H9 (cell line): ENCODE results near the gene CCNT2. TPM values are rescaled to one million over a fixed set of nuclear protein-coding genes. Genes with fewer than 3 reads are reported as not detected.

Experiments used
- DNase-seq: peaks from one replicate; pipeline ENCODE4 v3.0.0-alpha.2; 2017
- H2AFZ ChIP-seq: one replicate; pipeline ENCODE4 v1.6.1; 2013; ENCODE audit warnings: mild to moderate bottlenecking, low read length, control low read depth, moderate library complexity
- H2AK5ac ChIP-seq: 2 replicates; pipeline ENCODE4 v1.6.1; 2013; ENCODE audit warnings: low read length, control low read depth, mixed read lengths; ENCODE audit not compliant: insufficient read length
- H2BK120ac ChIP-seq: one replicate; pipeline ENCODE4 v1.6.1; 2013; ENCODE audit warnings: low read depth, mild to moderate bottlenecking, low read length, control low read depth, inconsistent platforms; ENCODE audit not compliant: poor library complexity, severe bottlenecking
- H2BK12ac ChIP-seq: 2 replicates; pipeline ENCODE4 v1.6.1; 2013; ENCODE audit warnings: low read length, control low read depth, mixed read lengths, low read depth; ENCODE audit not compliant: insufficient read length
- H2BK15ac ChIP-seq: 2 replicates; pipeline ENCODE4 v1.6.1; 2013; ENCODE audit warnings: low read depth, low read length, control low read depth
- H2BK20ac ChIP-seq: one replicate; pipeline ENCODE4 v1.6.1; 2013; ENCODE audit warnings: low read depth, mild to moderate bottlenecking, low read length, control low read depth, inconsistent platforms; ENCODE audit not compliant: poor library complexity, severe bottlenecking
- H2BK5ac ChIP-seq: 2 replicates; pipeline ENCODE4 v1.6.1; 2013; ENCODE audit warnings: low read length, control low read depth, mixed read lengths; ENCODE audit not compliant: insufficient read length
- H3K14ac ChIP-seq: 2 replicates; pipeline ENCODE4 v1.6.1; 2013; ENCODE audit warnings: low read length, control low read depth; ENCODE audit not compliant: insufficient read depth
- H3K18ac ChIP-seq: 2 replicates; pipeline ENCODE4 v1.6.1; 2013; ENCODE audit warnings: low read depth, mild to moderate bottlenecking, mixed read lengths, low read length, control low read depth; ENCODE audit not compliant: insufficient read length
- H3K23ac ChIP-seq: 2 replicates; pipeline ENCODE4 v1.6.1; 2013; ENCODE audit warnings: low read length, control low read depth, mixed read lengths, low read depth; ENCODE audit not compliant: insufficient read length
- H3K23me2 ChIP-seq: 2 replicates; pipeline ENCODE4 v1.6.1; 2013; ENCODE audit warnings: low read depth, mild to moderate bottlenecking, mixed read lengths, low read length, control low read depth; ENCODE audit not compliant: insufficient read length, poor library complexity, severe bottlenecking
- H3K27ac ChIP-seq: 2 replicates; pipeline ENCODE4 v1.5.1; 2013; ENCODE audit warnings: low read length, control low read depth, mixed read lengths, low read depth; ENCODE audit not compliant: insufficient read length
- H3K27me3 ChIP-seq: 2 replicates; pipeline ENCODE4 v1.6.1; 2013; ENCODE audit warnings: low read length, control low read depth, inconsistent platforms; ENCODE audit not compliant: insufficient read depth
- H3K4ac ChIP-seq: 2 replicates; pipeline ENCODE4 v1.6.1; 2013; ENCODE audit warnings: low read depth, mild to moderate bottlenecking, control low read depth, inconsistent platforms, low read length, moderate library complexity
- H3K4me1 ChIP-seq: 2 replicates; pipeline ENCODE4 v1.6.1; 2013; ENCODE audit warnings: low read length, control low read depth, inconsistent platforms; ENCODE audit not compliant: insufficient read depth
- H3K4me2 ChIP-seq: 2 replicates; pipeline ENCODE4 v1.6.1; 2013; ENCODE audit warnings: low read length, control low read depth, mixed read lengths; ENCODE audit not compliant: insufficient read length, insufficient read depth
- H3K56ac ChIP-seq: 2 replicates; pipeline ENCODE4 v1.6.1; 2013; ENCODE audit warnings: low read depth, mild to moderate bottlenecking, mixed read lengths, low read length, control low read depth; ENCODE audit not compliant: insufficient read length
- H3K79me1 ChIP-seq: 2 replicates; pipeline ENCODE4 v1.6.1; 2013; ENCODE audit warnings: low read depth, mild to moderate bottlenecking, moderate library complexity, low read length, control low read depth, inconsistent platforms; ENCODE audit not compliant: insufficient read depth, poor library complexity, severe bottlenecking
- H3K79me2 ChIP-seq: 2 replicates; pipeline ENCODE4 v1.6.1; 2013; ENCODE audit warnings: low read length, control low read depth, inconsistent platforms; ENCODE audit not compliant: insufficient read depth
- H3K9ac ChIP-seq: 2 replicates; pipeline ENCODE4 v1.6.1; 2013; ENCODE audit warnings: low read length, control low read depth, mixed read lengths; ENCODE audit not compliant: insufficient read length; ENCODE audit errors: extremely low read depth
- H3K9me3 ChIP-seq: one replicate; pipeline ENCODE4 v1.6.1; 2013; ENCODE audit warnings: low read depth, low read length, inconsistent platforms; ENCODE audit not compliant: control insufficient read depth
- H3T11ph ChIP-seq: one replicate; pipeline ENCODE4 v1.6.1; 2013; ENCODE audit warnings: mild to moderate bottlenecking, low read length, control low read depth, inconsistent platforms
- H4K20me1 ChIP-seq: one replicate; pipeline ENCODE4 v1.6.1; 2013; ENCODE audit not compliant: control insufficient read depth, insufficient read length, insufficient read depth
- H4K5ac ChIP-seq: 2 replicates; pipeline ENCODE4 v1.6.1; 2013; ENCODE audit warnings: low read depth, mild to moderate bottlenecking, mixed read lengths, low read length, control low read depth; ENCODE audit not compliant: insufficient read length
- H4K8ac ChIP-seq: replicated peaks from 2 replicates; pipeline ENCODE4 v1.6.1; 2013; ENCODE audit warnings: low read length, control low read depth, mixed read lengths, low read depth; ENCODE audit not compliant: insufficient read length
- H4K91ac ChIP-seq: 2 replicates; pipeline ENCODE4 v1.6.1; 2013; ENCODE audit warnings: low read depth, mild to moderate bottlenecking, moderate library complexity, mixed read lengths, low read length, control low read depth; ENCODE audit not compliant: insufficient read length
- H3K27ac Mint-ChIP-seq, 3 experiments: 2 replicates in 2 of 3; 3 replicates in 1 of 3; pipeline ENCODE4 v1.8.0; 2020 to 2021; ENCODE audit warnings: mixed read lengths in 3 of 3, mild to moderate bottlenecking in 1 of 3, moderate library complexity in 1 of 3
- H3K27me3 Mint-ChIP-seq: 2 replicates; pipeline ENCODE4 v1.8.0; 2021; ENCODE audit warnings: low read depth, mild to moderate bottlenecking, moderate library complexity, mixed read lengths
- H3K36me3 Mint-ChIP-seq, 3 experiments: 2 replicates in 2 of 3; 3 replicates in 1 of 3; pipeline ENCODE4 v1.8.0; 2020 to 2021; ENCODE audit warnings: low read depth in 3 of 3, mixed read lengths in 3 of 3; ENCODE audit not compliant: insufficient read depth in 1 of 3
- H3K4me1 Mint-ChIP-seq, 2 experiments: 2 replicates each; pipeline ENCODE4 v1.8.0; 2020; ENCODE audit warnings: mixed read lengths in 2 of 2
- H3K4me3 Mint-ChIP-seq, 2 experiments: 2 replicates in 1 of 2; 3 replicates in 1 of 2; pipeline ENCODE4 v1.8.0; 2020 to 2021; ENCODE audit warnings: mild to moderate bottlenecking in 2 of 2, mixed read lengths in 2 of 2, moderate library complexity in 1 of 2
- H3K9me3 Mint-ChIP-seq, 2 experiments: 2 replicates in 1 of 2; 3 replicates in 1 of 2; pipeline ENCODE4 v1.8.0; 2020; ENCODE audit warnings: mild to moderate bottlenecking in 2 of 2, mixed read lengths in 2 of 2, moderate library complexity in 1 of 2
- CTCF ChIP-seq: fragments of 200-600 bp; sonication (generic); conservative IDR thresholded peaks from 3 replicates; pipeline ENCODE4 v1.8.0; 2021; ENCODE audit warnings: antibody characterized with exemption, mild to moderate bottlenecking
- WGBS: extraction: QIAGEN DNeasy Blood & Tissue Kit; methylation state at CpG from one replicate; pipeline ENCODE4 v1.1.7; 2013; ENCODE audit warnings: missing lambda C conversion rate, low lambda C conversion rate, mixed read lengths; ENCODE audit not compliant: insufficient read length; ENCODE audit errors: extremely low coverage; 5-methylcytosine and 5-hydroxymethylcytosine counted together
- total RNA-seq: library from RNA; stranded (reverse); gene quantifications from 2 replicates; pipeline ENCODE4 v1.2.1, GENCODE V29; 2021

The CCNT2 gene
- total RNA-seq, 1 experiment from 2014 or later = 42.0 TPM

DNA sequence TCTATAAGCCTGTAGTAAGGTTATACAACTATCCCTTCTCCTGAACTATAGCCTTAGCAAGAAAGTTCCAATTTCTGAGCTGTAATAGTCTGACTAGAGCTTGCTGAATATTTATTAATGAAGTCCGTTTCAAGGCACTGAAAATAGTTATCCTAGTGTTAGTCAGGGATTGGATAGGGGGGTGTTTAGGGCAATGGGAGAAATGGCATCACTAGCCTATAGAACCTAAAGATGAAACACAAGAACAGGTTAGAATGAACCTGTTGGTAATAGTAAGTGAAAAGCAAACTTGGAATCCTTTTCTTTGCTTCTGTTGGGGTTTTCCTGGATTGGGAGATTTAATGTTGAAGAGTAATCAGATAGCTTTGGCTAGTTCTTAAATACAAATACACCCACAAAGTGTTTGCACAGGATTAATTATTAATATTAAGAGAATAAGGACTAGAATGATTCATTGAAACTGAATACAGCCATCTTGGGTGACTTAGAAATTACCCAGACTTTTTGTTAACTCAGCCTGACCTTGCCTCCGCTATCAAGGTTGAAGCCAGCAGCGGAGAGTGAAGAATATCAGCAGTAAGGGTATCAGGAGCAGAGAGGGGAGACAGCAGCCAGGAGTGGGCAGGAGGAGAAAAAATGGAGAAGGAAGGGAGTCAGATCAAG lies 14.4 kb downstream of the CCNT2 start:
- no peak overlapping the region for H2BK120ac ChIP-seq
- peaks cover 40% of the 10 kb centered on the region; the same call in 1 of the 2 replicates for H3K79me2 ChIP-seq
- no peak overlapping the region for H2BK20ac ChIP-seq
- H3K4ac ChIP-seq = no peak overlapping the region
- Mint-ChIP-seq H3K27me3 (no peaks in the 10 kb centered on the region), H3K4me1 (peaks cover 16 to 18% of the 10 kb centered on the region in 2 experiments), H3K9me3 (no peaks in the 10 kb centered on the region), H3K27ac (peak overlapping the region; percentile 36 to 51 (median 47); a peak in 4 of 7 replicates), H3K4me3 (no peak overlapping the region), H3K36me3 (peaks cover 10 to 38% (median 26%) of the 10 kb centered on the region in 3 experiments; a peak in 6 of 7 replicates)
- H2AFZ ChIP-seq = no peak overlapping the region
- no peak overlapping the region for H3K27ac ChIP-seq
- H2BK5ac ChIP-seq = no peak overlapping the region
- H3K27me3 ChIP-seq = no peaks in the 10 kb centered on the region
- H4K5ac ChIP-seq = no peak overlapping the region
- H3K23me2 ChIP-seq = no peaks in the 10 kb centered on the region
- no peak overlapping the region for H3K9ac ChIP-seq
- H2AK5ac ChIP-seq = no peak overlapping the region
- H4K8ac ChIP-seq = no peak overlapping the region
- H3K9me3 ChIP-seq = no peaks in the 10 kb centered on the region
- no peak overlapping the region for H3T11ph ChIP-seq
- H4K20me1 ChIP-seq = no peaks in the 10 kb centered on the region
- H3K56ac ChIP-seq = no peak overlapping the region
- H3K18ac ChIP-seq = no peak overlapping the region
- H4K91ac ChIP-seq = no peak overlapping the region
- no peak overlapping the region for H2BK12ac ChIP-seq
- no peak for DNase-seq
- WGBS = no CpG with 5 or more reads among the region's 3 CpGs
- no peaks in the 10 kb centered on the region for H3K4me1 ChIP-seq
- TF ChIP-seq CTCF = no peak
- no peak overlapping the region for H3K23ac ChIP-seq
- H3K14ac ChIP-seq = no peak overlapping the region
- peaks cover 2% of the 10 kb centered on the region for H3K79me1 ChIP-seq
- H2BK15ac ChIP-seq = no peak overlapping the region
- no peak overlapping the region for H3K4me2 ChIP-seq
